Epithelial cell of esophagus (primary cell): ENCODE results near the gene DMTF1.
"Not testable (repeated sequence)": the region's sequence is repeated elsewhere in the genome, so short reads cannot be mapped to it uniquely, and the experiment has no call there.

Experiments
- DNase-seq: peaks from one replicate; pipeline ENCODE4 v3.0.0; 2010; ENCODE audit warnings: low read depth
- H3K4me3 ChIP-seq: 2 replicates; pipeline ENCODE4 v1.5.1; 2011; ENCODE audit warnings: mild to moderate bottlenecking, low read length, control low read depth
- TF ChIP-seq, protein P1 (sequence below): IDR thresholded peaks from 2 replicates; pipeline ENCODE4 v1.5.1; 2011; ENCODE audit warnings: low read depth, mild to moderate bottlenecking, low read length, control low read depth, inconsistent platforms; ENCODE audit not compliant: insufficient read depth; ENCODE audit errors: missing control alignments

DMTF1 gene

DNA sequence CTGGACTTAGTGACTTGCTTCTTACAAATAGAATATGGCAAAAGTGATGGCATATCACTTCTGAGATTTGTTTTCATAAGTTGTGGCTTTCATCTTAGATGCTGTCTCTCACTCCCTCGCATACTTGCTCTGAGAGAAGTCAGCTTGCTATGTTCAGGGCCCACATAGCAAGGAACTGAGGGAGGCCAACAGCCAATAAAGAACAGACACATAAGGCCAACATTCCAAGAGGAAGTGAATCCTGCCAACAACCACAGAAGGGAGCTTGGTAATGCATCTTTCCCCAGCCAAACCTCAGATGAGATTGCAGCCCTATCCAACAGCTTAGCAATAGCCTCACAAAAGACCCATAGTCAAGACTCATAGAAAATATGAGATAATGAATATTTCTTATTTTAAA lies 39.2 kb upstream of the DMTF1 start:
- DNase-seq = no peak
- H3K4me3 ChIP-seq = no peak overlapping the region
- TF ChIP-seq, protein P1, sequence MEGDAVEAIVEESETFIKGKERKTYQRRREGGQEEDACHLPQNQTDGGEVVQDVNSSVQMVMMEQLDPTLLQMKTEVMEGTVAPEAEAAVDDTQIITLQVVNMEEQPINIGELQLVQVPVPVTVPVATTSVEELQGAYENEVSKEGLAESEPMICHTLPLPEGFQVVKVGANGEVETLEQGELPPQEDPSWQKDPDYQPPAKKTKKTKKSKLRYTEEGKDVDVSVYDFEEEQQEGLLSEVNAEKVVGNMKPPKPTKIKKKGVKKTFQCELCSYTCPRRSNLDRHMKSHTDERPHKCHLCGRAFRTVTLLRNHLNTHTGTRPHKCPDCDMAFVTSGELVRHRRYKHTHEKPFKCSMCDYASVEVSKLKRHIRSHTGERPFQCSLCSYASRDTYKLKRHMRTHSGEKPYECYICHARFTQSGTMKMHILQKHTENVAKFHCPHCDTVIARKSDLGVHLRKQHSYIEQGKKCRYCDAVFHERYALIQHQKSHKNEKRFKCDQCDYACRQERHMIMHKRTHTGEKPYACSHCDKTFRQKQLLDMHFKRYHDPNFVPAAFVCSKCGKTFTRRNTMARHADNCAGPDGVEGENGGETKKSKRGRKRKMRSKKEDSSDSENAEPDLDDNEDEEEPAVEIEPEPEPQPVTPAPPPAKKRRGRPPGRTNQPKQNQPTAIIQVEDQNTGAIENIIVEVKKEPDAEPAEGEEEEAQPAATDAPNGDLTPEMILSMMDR = no peak

DNA sequence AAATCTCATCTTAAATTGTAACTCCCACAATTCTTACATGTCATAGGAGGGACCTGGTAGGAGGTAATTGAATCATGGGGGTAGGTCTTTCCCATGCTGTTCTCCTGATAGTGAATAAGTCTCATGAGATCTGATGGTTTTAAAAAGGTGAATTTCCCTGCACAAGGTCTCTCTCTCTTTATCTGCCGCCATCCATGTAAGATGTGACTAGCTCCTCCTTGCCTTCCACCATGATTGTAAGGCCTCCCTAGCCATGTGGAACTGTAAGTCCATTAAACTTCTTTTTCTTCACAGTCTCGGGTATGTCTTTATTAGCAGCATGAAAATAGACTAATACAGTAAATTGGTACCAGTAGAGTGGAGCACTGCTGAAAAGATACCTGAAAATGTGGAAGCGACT lies 38.3 kb upstream of the DMTF1 start:
- not testable (repeated sequence) for DNase-seq, H3K4me3 ChIP-seq

DNA sequence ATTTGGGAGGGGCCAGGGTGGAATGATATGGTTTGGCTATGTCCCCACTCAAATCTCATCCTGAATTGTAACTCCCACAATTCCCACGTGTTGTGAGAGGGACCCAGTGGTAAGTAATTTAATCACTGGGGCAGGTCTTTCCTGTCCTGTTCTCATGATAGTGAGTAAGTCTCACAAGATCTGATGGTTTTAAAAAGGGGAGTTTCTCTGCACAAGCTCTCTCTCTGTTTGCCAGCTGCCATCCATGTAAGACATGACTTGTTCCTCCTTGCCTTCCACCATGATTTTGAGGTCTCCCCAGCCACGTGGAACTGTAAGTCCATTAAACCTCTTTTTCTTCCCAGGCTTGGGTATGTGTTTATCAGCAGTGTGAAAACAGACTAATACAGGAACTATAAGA lies 36.5 kb upstream of the DMTF1 start:
- not testable (repeated sequence) for DNase-seq, H3K4me3 ChIP-seq

DNA sequence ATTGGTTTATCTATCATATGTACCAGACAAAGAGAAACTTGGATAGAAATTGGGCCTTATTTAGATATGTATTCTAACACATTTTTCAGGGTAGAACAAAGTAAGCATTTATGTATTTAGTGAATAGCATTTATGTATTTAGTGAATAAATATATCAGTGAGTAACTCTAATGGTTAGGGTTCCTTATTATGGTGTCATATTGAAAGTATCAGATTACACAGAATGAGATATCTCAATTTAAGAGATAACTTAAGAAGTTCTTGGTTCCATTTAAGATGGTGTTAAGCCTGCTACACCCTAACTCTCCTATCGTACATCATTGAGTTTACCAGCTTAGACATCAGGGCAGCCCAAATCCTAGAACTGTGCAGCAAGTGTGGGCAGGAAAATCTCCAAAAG lies 35.9 kb upstream of the DMTF1 start:
- DNase-seq = no peak
- TF ChIP-seq, protein P1 = no peak
- H3K4me3 ChIP-seq = no peak overlapping the region

DNA sequence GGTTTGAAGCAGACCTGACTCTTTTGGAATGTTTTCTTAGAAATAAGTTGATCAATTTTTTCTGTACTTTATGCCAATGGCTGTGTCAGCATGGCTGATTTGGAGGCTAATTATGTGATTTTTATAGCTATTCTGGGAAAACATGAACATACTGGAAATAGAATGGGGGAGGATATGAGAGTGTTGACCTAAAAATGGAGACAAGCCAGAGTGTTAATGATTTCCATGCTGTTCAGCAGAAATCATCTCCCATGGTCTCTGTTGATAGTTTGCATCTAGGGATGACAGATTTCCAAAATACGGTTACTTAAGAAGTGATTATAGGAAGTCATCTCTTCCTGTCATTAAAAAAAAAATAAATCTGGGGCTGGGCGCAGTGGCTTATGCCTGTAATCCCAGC lies 32.7 kb upstream of the DMTF1 start:
- DNase-seq = no peak
- H3K4me3 ChIP-seq = no peak overlapping the region
- TF ChIP-seq, protein P1 = no peak

DNA sequence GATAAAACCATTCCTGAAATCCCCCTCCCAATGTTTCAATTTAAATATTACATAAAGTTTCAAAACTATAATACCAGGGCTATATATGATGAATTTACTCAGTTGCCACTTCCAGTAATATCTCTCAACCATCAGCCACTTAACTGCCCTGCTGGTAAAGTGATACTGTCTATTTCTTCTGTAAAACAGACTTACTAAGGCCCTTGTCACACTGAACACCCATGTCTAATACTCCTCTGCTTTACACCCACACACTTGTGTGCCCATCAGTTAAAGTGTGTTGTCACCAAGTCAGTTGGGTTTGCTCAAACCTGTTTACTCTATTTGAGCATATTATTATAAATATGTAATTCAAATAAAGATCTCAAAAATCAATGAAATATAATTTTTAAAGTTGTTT lies 29.1 kb upstream of the DMTF1 start:
- DNase-seq = no peak
- TF ChIP-seq, protein P1 = no peak
- no peak overlapping the region for H3K4me3 ChIP-seq

DNA sequence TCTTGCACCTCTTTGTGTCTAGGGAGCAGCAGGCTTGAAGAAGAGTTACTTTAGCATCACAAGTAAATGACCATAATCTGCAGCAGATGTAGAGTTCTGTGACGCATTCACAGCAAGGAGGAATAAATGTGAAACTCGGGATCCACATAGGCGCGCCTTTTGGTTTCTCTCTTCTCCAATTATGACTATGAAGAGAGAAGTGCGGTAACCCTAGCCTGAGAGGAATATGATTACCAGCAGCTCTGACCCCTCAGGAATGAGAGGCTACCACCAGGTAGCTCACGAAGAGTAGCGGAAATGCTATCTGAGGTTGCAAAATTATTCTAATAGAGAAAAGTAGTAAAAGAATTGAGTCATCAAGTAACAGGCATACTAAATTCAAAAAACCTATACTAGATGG lies 25.2 kb upstream of the DMTF1 start:
- H3K4me3 ChIP-seq = no peak overlapping the region
- TF ChIP-seq, protein P1 = no peak
- DNase-seq = no peak

DNA sequence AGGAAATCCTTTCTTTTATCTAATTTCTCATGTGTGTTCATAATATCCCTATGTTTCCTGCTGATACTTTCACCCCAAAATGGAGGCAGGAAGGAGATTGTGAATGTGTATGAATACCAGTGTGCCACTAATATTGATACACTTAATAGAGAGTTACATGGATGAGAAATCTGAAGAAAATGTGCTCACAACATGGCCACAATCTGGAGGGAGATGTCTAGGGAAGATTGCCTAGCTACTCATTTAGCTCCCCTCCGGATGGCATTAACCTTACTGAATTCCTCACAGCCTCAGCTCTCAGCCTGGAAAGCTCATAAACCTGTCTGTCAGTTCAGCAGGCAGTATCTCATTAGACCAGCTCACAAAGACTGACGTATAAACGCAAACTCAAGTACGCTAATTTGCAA lies 23.4 kb upstream of the DMTF1 start:
- H3K4me3 ChIP-seq = no peak overlapping the region
- TF ChIP-seq, protein P1 = no peak
- no peak for DNase-seq
